ENCODE measurements around the gene LBHD2. TPM values are rescaled to one million over a fixed set of nuclear protein-coding genes. Genes with fewer than 3 reads are reported as not detected.

Gene LBHD2
- total and polyA plus RNA-seq, 8 donors, result not detected

GRCh38 chr14:103121121-103121845 lies 37.3 kb downstream of the LBHD2 start:
- Histone ChIP-seq H3K27me3 (peaks cover 0 to 26% of the 10 kb centered on the region in 2 donors), H3K4me3 (peak overlapping the region in 1 of 2 donors; percentile 85), H3K9me3 (no peaks in the 10 kb centered on the region), H3K27ac (peak overlapping the region; percentile 89 to 98), H3K36me3 (peaks cover 0 to 6% of the 10 kb centered on the region in 2 donors), H3K4me1 (peaks cover 21 to 96% of the 10 kb centered on the region in 2 donors)
- ATAC-seq (peak; percentile 19), DNase-seq (peak in 2 of 4 donors; percentile 77 to 93)
- TF ChIP-seq CTCF (IDR thresholded peaks at IDR 0.05), result no peak
- intact Hi-C loops (cut with DNase I), result no loop called here

- H3K36me3 ChIP-seq, result peaks cover 0 to 11% of the 10 kb centered on the region in 2 donors
- DNase-seq (peak; percentile 79 to 92 (median 86)), ATAC-seq (peak; percentile 13)
- TF ChIP-seq CTCF (IDR thresholded peaks at IDR 0.05), result no peak
- peak overlapping the region; percentile 89 to 98 for H3K27ac ChIP-seq
- no peaks in the 10 kb centered on the region for H3K9me3 ChIP-seq
- peaks cover 25 to 96% of the 10 kb centered on the region in 2 donors for H3K4me1 ChIP-seq
- H3K4me3 ChIP-seq, result peak overlapping the region; percentile 42 to 85
- intact Hi-C loops (cut with DNase I), result no loop called here
- H3K27me3 ChIP-seq, result peaks cover 0 to 26% of the 10 kb centered on the region in 2 donors
Observed at GRCh38 chr14:103121846-103122584, 38.0 kb downstream of the LBHD2 start.

- TF ChIP-seq CTCF (IDR thresholded peaks at IDR 0.05), result no peak
- intact Hi-C loops (cut with DNase I), result no loop called here
- peak; percentile 3 for ATAC-seq
- H3K4me1 ChIP-seq, result peaks cover 27 to 94% of the 10 kb centered on the region in 2 donors
- peaks cover 0 to 15% of the 10 kb centered on the region in 2 donors for H3K36me3 ChIP-seq
- peak overlapping the region; percentile 89 to 98 for H3K27ac ChIP-seq
- no peaks in the 10 kb centered on the region for H3K9me3 ChIP-seq
- peak overlapping the region; percentile 42 to 85 for H3K4me3 ChIP-seq
- peak in 1 of 4 donors; percentile 80 for DNase-seq
- H3K27me3 ChIP-seq, result peaks cover 0 to 26% of the 10 kb centered on the region in 2 donors
Observed at GRCh38 chr14:103122585-103122946, 38.6 kb downstream of the LBHD2 start.

- peaks cover 0 to 26% of the 10 kb centered on the region in 2 donors for H3K27me3 ChIP-seq
- H3K27ac ChIP-seq, result peak within 1 kb of the TSS; percentile 89 to 98
- ATAC-seq (peak; percentile 40), DNase-seq (peak in 3 of 4 donors; percentile 73 to 93 (median 80))
- peaks cover 0 to 20% of the 10 kb centered on the region in 2 donors for H3K36me3 ChIP-seq
- H3K4me3 ChIP-seq, result peak within 1 kb of the TSS; percentile 42 to 85
- intact Hi-C loops (cut with DNase I), result no loop called here
- peaks cover 28 to 97% of the 10 kb centered on the region in 2 donors for H3K4me1 ChIP-seq
- H3K9me3 ChIP-seq, result no peaks in the 10 kb centered on the region
- no peak for TF ChIP-seq CTCF (IDR thresholded peaks at IDR 0.05)
Observed at GRCh38 chr14:103122947-103123633, 39.1 kb downstream of the LBHD2 start, which contains the start of gene TNFAIP2. TSS of gene TNFAIP2 (plus strand) at chr14:103123461. CDS start at chr14:103126458, 2,997 bp downstream.
